Endometrium (tissue), 2 donors: ENCODE measurements around the gene FUT7.

ENCODE experiments used
- FAIRE-seq: peaks from 2 replicates; lab custom pipeline; 2012; peaks lifted over from hg19 to GRCh38; lab: Jason Lieb, UNC
- donor health status: control.
- donor health status: control.

Gene FUT7

DNA sequence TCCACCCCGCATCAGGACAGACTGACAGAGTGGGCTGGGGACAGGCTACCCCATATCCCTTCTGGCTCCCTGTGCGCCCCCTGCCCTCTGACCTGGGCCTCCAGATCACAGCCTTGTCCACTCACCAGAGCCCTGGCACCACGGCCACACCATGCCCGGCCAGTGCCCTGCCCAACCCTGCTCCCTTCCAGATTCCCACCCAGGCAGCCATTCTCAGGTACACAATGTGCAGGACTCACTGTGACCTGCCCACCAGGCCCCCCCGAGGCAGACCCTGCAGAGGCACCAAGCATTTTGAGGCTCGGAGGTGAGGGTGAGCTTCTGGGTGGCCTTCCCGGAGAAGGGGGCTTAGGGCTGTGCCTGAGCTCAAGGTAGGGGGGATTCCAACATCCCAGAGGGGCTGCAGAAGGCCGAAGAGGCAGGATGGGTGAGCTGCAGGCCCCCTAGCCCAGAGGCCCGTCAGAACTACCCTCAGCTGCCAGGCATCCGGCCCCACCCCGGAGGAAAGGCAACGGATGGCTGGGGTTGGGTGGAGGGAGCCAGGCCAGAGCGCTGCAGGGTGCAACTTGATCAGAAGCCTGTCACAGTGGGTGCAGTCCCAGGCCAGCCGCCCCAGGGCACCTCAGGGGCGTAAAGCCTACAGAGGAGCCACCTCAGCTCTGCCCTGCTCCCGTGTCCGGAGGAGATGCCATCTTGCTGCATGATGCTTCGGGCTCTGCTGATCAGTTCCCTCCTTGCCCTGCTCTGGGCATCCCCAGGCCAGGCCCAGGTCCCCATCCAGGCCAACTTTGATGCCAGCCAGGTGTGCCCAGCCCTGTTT is 49.4 kb downstream of the FUT7 start, which contains the start of gene LCNL1:
Gene LCNL1 (plus strand): TSS at position 762 of the 820 bp plus-strand sequence. CDS start 594 bp downstream, outside the sequence.
- FAIRE-seq = no peak

DNA sequence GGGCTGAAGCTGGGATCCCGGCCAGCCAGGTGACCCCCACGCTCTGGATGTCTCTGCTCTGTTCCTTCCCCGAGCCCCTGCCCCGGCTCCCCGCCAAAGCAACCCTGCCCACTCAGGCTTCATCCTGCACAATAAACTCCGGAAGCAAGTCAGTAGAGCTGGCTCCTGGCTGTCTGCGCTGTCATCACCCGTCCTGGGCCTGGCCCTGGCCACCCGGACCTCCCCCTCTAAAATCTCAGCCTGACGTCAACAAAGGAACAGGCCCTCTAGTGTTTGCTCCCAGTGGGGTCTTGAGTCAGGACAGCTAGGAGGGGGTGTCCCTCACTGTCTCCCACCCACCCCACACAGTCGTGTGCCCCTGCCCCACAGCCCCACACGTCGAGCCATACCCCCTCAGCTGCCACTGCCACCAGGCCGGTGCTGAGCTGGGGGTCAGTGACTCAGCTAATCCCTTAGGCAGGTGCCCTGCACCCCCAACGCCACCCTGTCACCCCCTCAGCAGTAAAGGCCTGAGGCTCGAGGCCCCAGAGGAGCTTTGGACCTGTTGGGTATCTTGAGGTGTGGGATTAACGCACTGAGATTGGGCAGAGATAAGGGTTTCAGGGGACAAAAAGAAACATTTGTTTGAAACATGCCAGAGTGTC is 50.2 kb downstream of the FUT7 start:
- FAIRE-seq = no peak

DNA sequence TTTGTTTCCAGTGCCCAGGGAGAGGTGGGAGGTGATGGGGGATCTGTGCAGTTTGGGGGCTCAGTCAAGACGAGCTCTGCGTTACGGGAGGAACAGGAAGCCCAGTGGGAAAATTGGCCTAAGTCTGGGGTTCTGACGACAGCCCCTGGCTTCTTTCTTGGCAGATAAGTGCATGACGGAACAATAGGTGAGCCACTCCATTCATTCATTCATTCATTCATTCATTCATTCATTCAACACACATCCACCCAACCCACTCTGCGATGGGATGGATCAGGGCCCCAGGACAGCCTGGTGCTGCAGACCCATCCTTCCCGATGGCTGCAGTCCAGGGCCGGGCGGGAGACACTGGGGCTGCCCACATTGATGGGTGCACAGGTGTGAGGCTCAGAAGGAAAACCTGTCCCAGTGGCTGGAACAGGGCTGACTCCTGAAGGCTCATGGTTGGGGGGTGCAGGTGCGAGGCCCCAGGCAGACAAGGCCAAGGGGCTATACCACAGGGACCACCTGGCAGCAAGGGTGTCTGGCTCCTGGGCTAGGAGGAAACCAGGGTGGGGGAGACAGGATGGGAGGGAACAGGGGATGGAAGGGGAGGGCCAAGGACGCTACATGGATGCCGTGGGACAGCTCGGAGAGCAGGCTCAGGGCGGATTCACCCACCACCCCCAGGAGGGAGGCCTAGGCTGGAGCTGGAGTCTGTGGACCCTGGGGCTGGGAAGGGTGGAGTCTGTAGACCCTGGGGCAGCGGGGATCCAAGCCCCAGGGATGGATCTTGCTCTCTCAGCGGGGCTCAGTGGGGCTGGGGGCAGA is 51.0 kb downstream of the FUT7 start:
- no peak for FAIRE-seq
